IMR-90 (cell line): ENCODE measurements around the gene ALB. TPM values are rescaled to one million over a fixed set of nuclear protein-coding genes. Genes with fewer than 3 reads are reported as not detected.

ENCODE experiments used
- ATAC-seq: fragments of 200-7000 bp; cut with Tn5 transposase; 2 replicates; pipeline ENCODE4 v1.9.1; 2020; ENCODE audit warnings: low read depth, mild to moderate bottlenecking, moderate library complexity
- BruUV-seq: library from RNA; stranded (reverse); fragments of 400-500 nt; replicated peaks from 2 replicates; lab custom pipeline; 2021; lab: Mats Ljungman, UMichigan
- CTCF ChIA-PET: fragments of 300-600 bp; formaldehyde crosslinking; extraction: SDS; loops from one replicate; lab custom pipeline; 2021; ENCODE audit warnings: antibody characterized with exemption; lab: Yijun Ruan, JAX
- POLR2A ChIA-PET: fragments of 300-600 bp; sonication (Branson Sonifier 250); formaldehyde crosslinking; loops from one replicate; lab custom pipeline; 2022; ENCODE audit warnings: antibody characterized with exemption; ENCODE audit not compliant: unreplicated experiment; lab: Charles Lee
- DNase-seq: peaks from one replicate; pipeline ENCODE4 v3.0.0; 2013
- H2AFZ ChIP-seq: replicated peaks from 2 replicates; pipeline ENCODE3; 2013; ENCODE audit warnings: low read length, mild to moderate bottlenecking; ENCODE audit not compliant: poor library complexity
- H2AK5ac ChIP-seq: 2 replicates; pipeline ENCODE4 v1.6.1; 2013; ENCODE audit warnings: low read depth, low read length, inconsistent platforms
- H2AK9ac ChIP-seq: replicated peaks from 2 replicates; pipeline ENCODE3; 2013; ENCODE audit warnings: mild to moderate bottlenecking, low read depth, low read length, moderate library complexity; ENCODE audit not compliant: poor library complexity
- H2BK120ac ChIP-seq: 2 replicates; pipeline ENCODE4 v1.6.1; 2013; ENCODE audit warnings: low read depth, low read length, inconsistent platforms
- H2BK15ac ChIP-seq: 3 replicates; pipeline ENCODE4 v1.6.1; 2013; ENCODE audit warnings: low read depth, low read length, inconsistent platforms
- H2BK20ac ChIP-seq: 2 replicates; pipeline ENCODE4 v1.6.1; 2013; ENCODE audit warnings: low read depth, mild to moderate bottlenecking, inconsistent platforms, low read length, moderate library complexity
- H2BK5ac ChIP-seq: 2 replicates; pipeline ENCODE4 v1.6.1; 2013; ENCODE audit warnings: mild to moderate bottlenecking, low read depth, low read length, inconsistent platforms; ENCODE audit not compliant: poor library complexity, severe bottlenecking
- H3K14ac ChIP-seq: replicated peaks from 2 replicates; pipeline ENCODE4 v1.6.1; 2013; ENCODE audit warnings: low read depth, low read length, inconsistent platforms
- H3K18ac ChIP-seq: 2 replicates; pipeline ENCODE4 v1.6.1; 2013; ENCODE audit warnings: low read depth, low read length, control low read depth
- H3K23ac ChIP-seq: 2 replicates; pipeline ENCODE4 v1.6.1; 2013; ENCODE audit warnings: low read depth, low read length, inconsistent platforms
- H3K27ac ChIP-seq: 2 replicates; pipeline ENCODE4 v1.5.1; 2013; ENCODE audit warnings: mild to moderate bottlenecking, control low read depth, low read length; ENCODE audit not compliant: insufficient read depth
- H3K27me3 ChIP-seq: 2 replicates; pipeline ENCODE4 v1.6.1; 2013; ENCODE audit warnings: low read length; ENCODE audit not compliant: control insufficient read depth, insufficient read depth
- H3K36me3 ChIP-seq: 2 replicates; pipeline ENCODE4 v1.6.1; 2013; ENCODE audit warnings: low read length, mixed read lengths; ENCODE audit not compliant: control insufficient read depth, insufficient read depth
- H3K4ac ChIP-seq: 2 replicates; pipeline ENCODE4 v1.6.1; 2013; ENCODE audit warnings: low read depth, low read length, inconsistent platforms
- H3K4me1 ChIP-seq: 2 replicates; pipeline ENCODE4 v1.6.1; 2013; ENCODE audit warnings: low read length, mixed read lengths; ENCODE audit not compliant: control insufficient read depth, insufficient read depth
- H3K4me2 ChIP-seq: 2 replicates; pipeline ENCODE4 v1.6.1; 2013; ENCODE audit warnings: low read depth, mild to moderate bottlenecking, control low read depth, low read length, moderate library complexity
- H3K4me3 ChIP-seq: 2 replicates; pipeline ENCODE4 v1.5.1; 2013; ENCODE audit warnings: low read depth, mild to moderate bottlenecking, control low read depth, low read length, moderate library complexity; ENCODE audit not compliant: insufficient read depth
- H3K56ac ChIP-seq: 2 replicates; pipeline ENCODE4 v1.6.1; 2013; ENCODE audit warnings: low read length, inconsistent platforms; ENCODE audit not compliant: insufficient read depth; ENCODE audit errors: extremely low read depth
- H3K79me1 ChIP-seq, 2 experiments: 2 replicates each; pipeline ENCODE4 v1.6.1; 2013; ENCODE audit warnings: low read length in 2 of 2, inconsistent platforms in 1 of 2, low read depth in 1 of 2
- H3K9ac ChIP-seq: 2 replicates; pipeline ENCODE4 v1.6.1; 2013; ENCODE audit warnings: low read depth, low read length, control low read depth
- H3K9me1 ChIP-seq: 2 replicates; pipeline ENCODE4 v1.6.1; 2013; ENCODE audit warnings: low read length, inconsistent platforms; ENCODE audit not compliant: insufficient read depth
- H3K9me3 ChIP-seq: 2 replicates; pipeline ENCODE4 v1.6.1; 2013; ENCODE audit warnings: low read length; ENCODE audit not compliant: control insufficient read depth, insufficient read depth
- H4K20me1 ChIP-seq: 2 replicates; pipeline ENCODE4 v1.6.1; 2013; ENCODE audit warnings: low read length, inconsistent platforms; ENCODE audit not compliant: insufficient read depth
- H4K5ac ChIP-seq: 2 replicates; pipeline ENCODE4 v1.6.1; 2013; ENCODE audit warnings: mild to moderate bottlenecking, low read depth, low read length, control low read depth
- H4K8ac ChIP-seq, 2 experiments: 2 replicates each; pipeline ENCODE4 v1.6.1; 2013; ENCODE audit warnings: low read depth in 2 of 2, low read length in 2 of 2, control low read depth in 1 of 2, inconsistent platforms in 1 of 2
- H4K91ac ChIP-seq: 2 replicates; pipeline ENCODE4 v1.6.1; 2013; ENCODE audit warnings: low read depth, low read length, inconsistent platforms; ENCODE audit not compliant: insufficient read depth
- CEBPB ChIP-seq: IDR thresholded peaks from 2 replicates; pipeline ENCODE4 v1.6.1; 2012; ENCODE audit warnings: low read depth, low read length, improper control_type of control experiment
- FOS ChIP-seq: fragments of 150-350 bp; IDR thresholded peaks from 2 replicates; pipeline ENCODE4 v1.6.1; 2016; ENCODE audit warnings: low read depth, low read length
- MAFK ChIP-seq: IDR thresholded peaks from 2 replicates; pipeline ENCODE4 v1.6.1; 2012; ENCODE audit warnings: low read depth, low read length, improper control_type of control experiment
- MAZ ChIP-seq: IDR thresholded peaks from 2 replicates; pipeline ENCODE4 v1.6.1; 2012; ENCODE audit warnings: low read depth, mild to moderate bottlenecking, low read length, improper control_type of control experiment, moderate library complexity, borderline replicate concordance
- NFE2L2 ChIP-seq: fragments of 150-350 bp; IDR thresholded peaks from 2 replicates; pipeline ENCODE4 v1.6.1; 2016; ENCODE audit warnings: low read depth, mild to moderate bottlenecking, low read length
- RCOR1 ChIP-seq: IDR thresholded peaks from 2 replicates; pipeline ENCODE4 v1.6.1; 2012; ENCODE audit warnings: mild to moderate bottlenecking, low read length, improper control_type of control experiment; ENCODE audit not compliant: insufficient replicate concordance
- RFX5 ChIP-seq: IDR thresholded peaks from 2 replicates; pipeline ENCODE4 v1.8.0; 2012; ENCODE audit warnings: low read depth, mild to moderate bottlenecking, low read length, moderate library complexity
- USF2 ChIP-seq: fragments of 150-350 bp; IDR thresholded peaks from 2 replicates; pipeline ENCODE4 v1.6.1; 2017; ENCODE audit warnings: mild to moderate bottlenecking, antibody characterized with exemption, low read length, low read depth
- WGBS, 2 experiments: methylation state at CpG; one replicate each; pipeline versions ENCODE4 v1.1.5 to v1.1.7; 2013; ENCODE audit warnings: missing lambda C conversion rate in 2 of 2; ENCODE audit not compliant: insufficient read length in 1 of 2; ENCODE audit errors: extremely low coverage in 2 of 2; 5-methylcytosine and 5-hydroxymethylcytosine counted together
- dilution Hi-C: fragments of 300-500 bp; cut with HindIII; formaldehyde crosslinking; loops from one replicate; pipeline ENCODE4 v1.14.3; 2018; ENCODE audit warnings: low sequenced_read_pairs; ENCODE audit not compliant: unreplicated experiment
- in situ Hi-C: fragments of 300-500 bp; cut with MboI; formaldehyde crosslinking; loops from 3 replicates; pipeline ENCODE4 v1.14.3; 2019; ENCODE audit warnings: low sequenced_read_pairs, inconsistent platforms, mixed read lengths
- intact Hi-C: fragments of 100-400 bp; cut with micrococcal nuclease; formaldehyde crosslinking; loops from 2 replicates; pipeline ENCODE4 v1.10.0; 2022
- polyA plus RNA-seq, 3 experiments: library from polyadenylated mRNA; depleted of rRNA; stranded (reverse); fragments of >200 nt; gene quantifications; 2 replicates each; pipeline ENCODE4 v1.2.3, GENCODE V29; 2012; ENCODE audit warnings: low replicate concordance in 1 of 3
- total RNA-seq: library from RNA; depleted of rRNA; stranded (reverse); fragments of >200 nt; gene quantifications from 2 replicates; pipeline ENCODE4 v1.2.3, GENCODE V29; 2012
- TF ChIP-seq, protein P1 (sequence below): conservative IDR thresholded peaks from 2 replicates; pipeline ENCODE4 v1.5.1; 2012; ENCODE audit warnings: mild to moderate bottlenecking, low read depth, low read length, improper control_type of control experiment
- TF ChIP-seq, protein P2 (sequence below): fragments of 150-350 bp; IDR thresholded peaks from 2 replicates; pipeline ENCODE4 v1.6.1; 2016; ENCODE audit warnings: low read depth, mild to moderate bottlenecking, low read length, moderate library complexity, borderline replicate concordance

ALB gene
- total and polyA plus RNA-seq, 2 of the 4 experiments (the other 2 are of a cell fraction): not detected

DNA sequence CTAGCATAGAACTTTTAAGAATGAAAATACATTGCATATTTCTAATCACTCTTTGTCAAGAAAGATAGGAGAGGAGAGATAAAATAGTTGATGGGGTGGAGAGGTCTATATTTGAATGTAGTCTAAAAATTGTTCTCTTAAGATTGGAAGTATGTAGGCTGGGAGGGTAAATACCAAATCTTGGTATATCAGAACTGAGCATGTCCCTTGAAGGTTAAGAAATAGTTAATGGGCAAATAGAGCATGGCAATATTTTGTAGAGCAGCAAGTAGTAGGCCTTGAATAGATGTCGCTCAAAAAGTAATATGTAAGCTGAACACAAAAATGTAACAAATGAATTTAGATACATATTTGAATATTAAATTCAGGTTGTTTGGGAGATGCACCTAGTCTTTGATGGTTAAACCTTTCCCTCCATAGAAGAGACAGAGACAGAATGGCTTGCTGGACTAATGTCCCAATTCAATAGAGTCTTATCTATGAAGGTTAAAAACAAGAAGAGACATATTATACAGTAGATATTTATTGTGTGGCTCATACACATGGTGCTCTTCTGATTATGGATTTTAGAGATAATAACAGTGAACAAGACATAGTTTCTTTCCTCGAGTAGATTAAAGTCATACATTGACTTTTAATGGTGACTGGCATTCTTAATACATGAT is 12.5 kb downstream of the ALB start:
- H3K79me1 ChIP-seq: no peaks in the 10 kb centered on the region
- DNase-seq (no peak), ATAC-seq (no peak)
- no peak overlapping the region for H4K5ac ChIP-seq
- no peak overlapping the region for H3K14ac ChIP-seq
- in situ Hi-C loops (no loop called here), intact Hi-C loops (no loop called here), dilution Hi-C loops (no loop called here)
- H3K27ac ChIP-seq: no peak overlapping the region
- WGBS, 2 experiments: no CpG with 5 or more reads among the region's 2 CpGs
- H3K9me1 ChIP-seq: no peaks in the 10 kb centered on the region
- no peak overlapping the region for H3K18ac ChIP-seq
- BruUV-seq: no TSS peak
- peaks cover 2% of the 10 kb centered on the region; the same call in 1 of the 2 replicates for H3K27me3 ChIP-seq
- ChIA-PET CTCF (no interaction called here), POLR2A (no interaction called here)
- no peak overlapping the region for H3K56ac ChIP-seq
- H2BK5ac ChIP-seq: no peak overlapping the region
- no peak overlapping the region for H2AK9ac ChIP-seq
- H3K4me2 ChIP-seq: no peak overlapping the region
- no peak overlapping the region for H4K8ac ChIP-seq
- H4K91ac ChIP-seq: no peak overlapping the region
- no peak overlapping the region for H2AFZ ChIP-seq
- H3K9ac ChIP-seq: no peak overlapping the region
- H4K20me1 ChIP-seq: no peaks in the 10 kb centered on the region
- H2AK5ac ChIP-seq: no peak overlapping the region
- no peak overlapping the region for H2BK20ac ChIP-seq
- H3K9me3 ChIP-seq: no peaks in the 10 kb centered on the region
- H3K4ac ChIP-seq: no peak overlapping the region
- H2BK15ac ChIP-seq: no peak overlapping the region
- H3K4me3 ChIP-seq: no peak overlapping the region
- no peak overlapping the region for H2BK120ac ChIP-seq
- TF ChIP-seq NFE2L2 (no peak), MAFK (no peak), RFX5 (no peak), MAZ (no peak), FOS (no peak), CEBPB (no peak), USF2 (no peak), RCOR1 (no peak)
- TF ChIP-seq, protein P1, sequence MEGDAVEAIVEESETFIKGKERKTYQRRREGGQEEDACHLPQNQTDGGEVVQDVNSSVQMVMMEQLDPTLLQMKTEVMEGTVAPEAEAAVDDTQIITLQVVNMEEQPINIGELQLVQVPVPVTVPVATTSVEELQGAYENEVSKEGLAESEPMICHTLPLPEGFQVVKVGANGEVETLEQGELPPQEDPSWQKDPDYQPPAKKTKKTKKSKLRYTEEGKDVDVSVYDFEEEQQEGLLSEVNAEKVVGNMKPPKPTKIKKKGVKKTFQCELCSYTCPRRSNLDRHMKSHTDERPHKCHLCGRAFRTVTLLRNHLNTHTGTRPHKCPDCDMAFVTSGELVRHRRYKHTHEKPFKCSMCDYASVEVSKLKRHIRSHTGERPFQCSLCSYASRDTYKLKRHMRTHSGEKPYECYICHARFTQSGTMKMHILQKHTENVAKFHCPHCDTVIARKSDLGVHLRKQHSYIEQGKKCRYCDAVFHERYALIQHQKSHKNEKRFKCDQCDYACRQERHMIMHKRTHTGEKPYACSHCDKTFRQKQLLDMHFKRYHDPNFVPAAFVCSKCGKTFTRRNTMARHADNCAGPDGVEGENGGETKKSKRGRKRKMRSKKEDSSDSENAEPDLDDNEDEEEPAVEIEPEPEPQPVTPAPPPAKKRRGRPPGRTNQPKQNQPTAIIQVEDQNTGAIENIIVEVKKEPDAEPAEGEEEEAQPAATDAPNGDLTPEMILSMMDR: no peak
- TF ChIP-seq, protein P2, sequence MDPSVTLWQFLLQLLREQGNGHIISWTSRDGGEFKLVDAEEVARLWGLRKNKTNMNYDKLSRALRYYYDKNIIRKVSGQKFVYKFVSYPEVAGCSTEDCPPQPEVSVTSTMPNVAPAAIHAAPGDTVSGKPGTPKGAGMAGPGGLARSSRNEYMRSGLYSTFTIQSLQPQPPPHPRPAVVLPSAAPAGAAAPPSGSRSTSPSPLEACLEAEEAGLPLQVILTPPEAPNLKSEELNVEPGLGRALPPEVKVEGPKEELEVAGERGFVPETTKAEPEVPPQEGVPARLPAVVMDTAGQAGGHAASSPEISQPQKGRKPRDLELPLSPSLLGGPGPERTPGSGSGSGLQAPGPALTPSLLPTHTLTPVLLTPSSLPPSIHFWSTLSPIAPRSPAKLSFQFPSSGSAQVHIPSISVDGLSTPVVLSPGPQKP: no peak
- H3K36me3 ChIP-seq: no peaks in the 10 kb centered on the region
- H3K23ac ChIP-seq: no peak overlapping the region
- H3K4me1 ChIP-seq: no peaks in the 10 kb centered on the region
